ENCODE measurements around the gene TAGAP. TPM values are rescaled to one million over a fixed set of nuclear protein-coding genes. Genes with fewer than 3 reads are reported as not detected.

Gene TAGAP
- total RNA-seq, 1 donor from 2014 or later: 42.2 TPM

Other genes with a start within 250 kb of the TAGAP start
- gene EZR, start 225.6 kb downstream of the TAGAP start, total RNA-seq: 236 and 238 TPM in 2 replicates
- 1.8 and 2.3 TPM in 2 replicates for gene RSPH3, start 44.8 kb downstream of the TAGAP start, total RNA-seq
- gene FNDC1, start 124.4 kb upstream of the TAGAP start, total RNA-seq: not detected in 2 replicates

Data from T-helper 1 cell treated with Interleukin-12 subunit alpha and Interleukin-12 subunit beta and Interleukin-4 antibody, amounts not matched to agents 30 ng/mL and 1 ng/mL, for 36 hours (primary cell).